H1 (cell line): ENCODE data around the gene CAPG. TPM values are rescaled to one million over a fixed set of nuclear protein-coding genes. Genes with fewer than 3 reads are reported as not detected.

Source experiments
- CTCF ChIA-PET: fragments of 300-600 bp; sonication (Branson Sonifier 250); formaldehyde crosslinking; loops from one replicate; lab custom pipeline; 2021; ENCODE audit not compliant: partially characterized antibody; lab: Charles Lee
- POLR2A ChIA-PET: fragments of 300-600 bp; sonication (Branson Sonifier 250); formaldehyde crosslinking; loops from one replicate; lab custom pipeline; 2021; ENCODE audit warnings: inconsistent platforms; ENCODE audit not compliant: partially characterized antibody; lab: Charles Lee
- DNase-seq, 2 experiments: peaks; one replicate each; pipeline versions ENCODE4 v3.0.0 to v3.0.0-alpha.2; 2010 to 2022; ENCODE audit warnings: low spot score in 2 of 2, low read depth in 1 of 2, mixed read lengths in 1 of 2
- FAIRE-seq: peaks from 2 replicates; lab custom pipeline; 2011; peaks lifted over from hg19 to GRCh38; lab: Jason Lieb, UNC
- H2AFZ ChIP-seq: 2 replicates; pipeline ENCODE4 v1.8.1; 2012; ENCODE audit warnings: low read length, inconsistent platforms
- H2AK5ac ChIP-seq: 2 replicates; pipeline ENCODE4 v1.6.1; 2013; ENCODE audit warnings: low read depth, low read length
- H2BK120ac ChIP-seq: replicated peaks from 2 replicates; pipeline ENCODE3; 2013; ENCODE audit warnings: low read depth, low read length, inconsistent platforms
- H2BK12ac ChIP-seq: 2 replicates; pipeline ENCODE4 v1.6.1; 2013; ENCODE audit warnings: low read depth, low read length
- H2BK15ac ChIP-seq: 2 replicates; pipeline ENCODE4 v1.6.1; 2013; ENCODE audit warnings: low read length
- H2BK20ac ChIP-seq: 2 replicates; pipeline ENCODE4 v1.6.1; 2013; ENCODE audit warnings: low read length
- H2BK5ac ChIP-seq: 2 replicates; pipeline ENCODE4 v1.6.1; 2013; ENCODE audit warnings: low read depth, low read length
- H3K14ac ChIP-seq: 2 replicates; pipeline ENCODE4 v1.6.1; 2013; ENCODE audit warnings: inconsistent platforms; ENCODE audit not compliant: insufficient read length
- H3K18ac ChIP-seq: 2 replicates; pipeline ENCODE4 v1.6.1; 2013; ENCODE audit warnings: low read length; ENCODE audit errors: extremely low read depth
- H3K23ac ChIP-seq: 2 replicates; pipeline ENCODE4 v1.6.1; 2013; ENCODE audit warnings: inconsistent platforms; ENCODE audit not compliant: insufficient read length
- H3K23me2 ChIP-seq: 2 replicates; pipeline ENCODE4 v1.6.1; 2013; ENCODE audit warnings: low read depth, low read length
- H3K27ac ChIP-seq: 2 replicates; pipeline ENCODE4 v1.6.1; 2011; ENCODE audit warnings: low read depth, low read length, inconsistent platforms
- H3K27me3 ChIP-seq, 4 experiments: replicated peaks in 1 of 4; 1 replicate in 1 of 4; 2 replicates in 3 of 4; pipeline versions ENCODE4 v1.6.1 to v1.8.1; 2011 to 2013; ENCODE audit warnings: low read length in 3 of 4, mild to moderate bottlenecking in 3 of 4, inconsistent platforms in 2 of 4, mixed read lengths in 2 of 4, moderate library complexity in 1 of 4; ENCODE audit not compliant: control insufficient read depth in 3 of 4, insufficient read depth in 3 of 4; ENCODE audit errors: extremely low read depth in 1 of 4
- H3K36me3 ChIP-seq, 4 experiments: 2 replicates each; pipeline versions ENCODE4 v1.6.1 to v1.8.1; 2011 to 2013; ENCODE audit warnings: mild to moderate bottlenecking in 4 of 4, low read length in 3 of 4, moderate library complexity in 2 of 4, control low read depth in 1 of 4, inconsistent platforms in 1 of 4; ENCODE audit not compliant: insufficient read depth in 4 of 4, control insufficient read depth in 2 of 4
- H3K4ac ChIP-seq: replicated peaks from 2 replicates; pipeline ENCODE3; 2013; ENCODE audit warnings: low read length, low read depth, mixed read lengths, inconsistent platforms; ENCODE audit not compliant: insufficient read length
- H3K4me1 ChIP-seq, 4 experiments: replicated peaks in 1 of 4; 1 replicate in 1 of 4; 2 replicates in 3 of 4; pipeline versions ENCODE4 v1.6.1 to v1.8.1; 2011 to 2013; ENCODE audit warnings: low read length in 3 of 4, inconsistent platforms in 2 of 4, mixed read lengths in 1 of 4; ENCODE audit not compliant: insufficient read depth in 4 of 4, control insufficient read depth in 3 of 4
- H3K4me2 ChIP-seq, 2 experiments: 2 replicates each; pipeline versions ENCODE4 v1.6.1 to v1.8.1; 2011 to 2013; ENCODE audit warnings: low read depth in 2 of 2, low read length in 2 of 2, control low read depth in 1 of 2, inconsistent platforms in 1 of 2, mild to moderate bottlenecking in 1 of 2; ENCODE audit not compliant: insufficient read depth in 1 of 2
- H3K4me3 ChIP-seq, 4 experiments: fragments of 200-600, 300-600 bp in 1 of 4; sonication (generic), shearing (Covaris generic), sonication (Bioruptor Twin) in 1 of 4; 2 replicates each; pipeline versions ENCODE4 v1.5.1 to v1.8.1; 2011 to 2016; ENCODE audit warnings: low read length in 4 of 4, low read depth in 3 of 4, control low read depth in 2 of 4, inconsistent platforms in 2 of 4, mild to moderate bottlenecking in 2 of 4, mixed read lengths in 1 of 4, moderate library complexity in 1 of 4; ENCODE audit not compliant: insufficient read depth in 2 of 4; ENCODE audit errors: extremely low read depth in 1 of 4
- H3K56ac ChIP-seq: replicated peaks from 2 replicates; pipeline ENCODE3; 2013; ENCODE audit warnings: low read depth, mild to moderate bottlenecking, mixed read lengths, low read length, inconsistent platforms; ENCODE audit not compliant: insufficient read length
- H3K79me1 ChIP-seq: 2 replicates; pipeline ENCODE4 v1.6.1; 2013; ENCODE audit warnings: low read depth, low read length, control low read depth
- H3K79me2 ChIP-seq, 2 experiments: 2 replicates each; pipeline versions ENCODE4 v1.6.1 to v1.8.1; 2012 to 2013; ENCODE audit warnings: low read length in 2 of 2, mild to moderate bottlenecking in 2 of 2, inconsistent platforms in 1 of 2; ENCODE audit not compliant: insufficient read depth in 2 of 2, control insufficient read depth in 1 of 2
- H3K9ac ChIP-seq, 4 experiments: replicated peaks in 1 of 4; 1 replicate in 1 of 4; 2 replicates in 3 of 4; pipeline versions ENCODE4 v1.6.1 to v1.8.1; 2011 to 2013; ENCODE audit warnings: low read depth in 3 of 4, low read length in 3 of 4, control low read depth in 2 of 4, mild to moderate bottlenecking in 2 of 4, moderate library complexity in 2 of 4, inconsistent platforms in 1 of 4; ENCODE audit errors: extremely low read depth in 1 of 4
- H3K9me3 ChIP-seq, 2 experiments: 2 replicates each; pipeline versions ENCODE4 v1.6.1 to v1.8.1; 2012 to 2013; ENCODE audit warnings: mild to moderate bottlenecking in 2 of 2, moderate library complexity in 2 of 2, control low read depth in 1 of 2, inconsistent platforms in 1 of 2, low read depth in 1 of 2, low read length in 1 of 2, mixed read lengths in 1 of 2; ENCODE audit not compliant: insufficient read depth in 2 of 2
- H4K20me1 ChIP-seq, 2 experiments: replicated peaks in 1 of 2; 2 replicates each; pipeline versions ENCODE3 to v1.8.1; 2011 to 2013; ENCODE audit warnings: inconsistent platforms in 2 of 2, low read length in 2 of 2, mild to moderate bottlenecking in 1 of 2; ENCODE audit not compliant: insufficient read depth in 2 of 2, control insufficient read depth in 1 of 2
- H4K5ac ChIP-seq: 2 replicates; pipeline ENCODE4 v1.6.1; 2013; ENCODE audit warnings: low read length, low read depth, mixed read lengths, inconsistent platforms; ENCODE audit not compliant: insufficient read length
- H4K8ac ChIP-seq: 2 replicates; pipeline ENCODE4 v1.8.0; 2013; ENCODE audit warnings: mild to moderate bottlenecking, moderate library complexity, low read length, inconsistent platforms; ENCODE audit not compliant: insufficient read depth; ENCODE audit errors: extremely low read depth
- H4K91ac ChIP-seq: replicated peaks from 2 replicates; pipeline ENCODE3; 2013; ENCODE audit warnings: low read length, mixed read lengths, inconsistent platforms; ENCODE audit not compliant: insufficient read length
- SAP30 ChIP-seq: fragments of 300-600 bp; sonication (generic); IDR thresholded peaks from 2 replicates; pipeline ENCODE4 v1.7.1; 2012; ENCODE audit warnings: low read length, moderate library complexity, mild to moderate bottlenecking, inconsistent platforms; ENCODE audit not compliant: insufficient read depth, insufficient replicate concordance
- WGBS, 2 experiments: shearing (Covaris generic) in 1 of 2; methylation state at CpG; one replicate each; pipeline versions ENCODE4 v1.1.6 to v1.1.7; 2013 to 2015; ENCODE audit warnings: low lambda C conversion rate in 2 of 2, mixed read lengths in 2 of 2, inconsistent platforms in 1 of 2, low coverage in 1 of 2, missing lambda C conversion rate in 1 of 2; ENCODE audit not compliant: insufficient replicate concordance in 2 of 2, insufficient coverage in 1 of 2, insufficient read length in 1 of 2; ENCODE audit errors: extremely low coverage in 1 of 2, missing lambda C conversion rate in 1 of 2; 5-methylcytosine and 5-hydroxymethylcytosine counted together
- polyA plus RNA-seq, 7 experiments: library from polyadenylated mRNA; depleted of rRNA in 3 of 7; stranded (reverse) in 5 of 7; unstranded in 2 of 7; fragments of >200 nt in 5 of 7; fragments of 200-250 nt in 2 of 7; gene quantifications; 1 replicate in 5 of 7; 2 replicates in 1 of 7; 4 replicates in 1 of 7; pipeline versions ENCODE4 v1.2.1 to v1.2.3, GENCODE V29; 2011 to 2013; ENCODE audit warnings: missing spikeins in 2 of 7, mixed read lengths in 2 of 7
- total RNA-seq: library from RNA; stranded (reverse); fragmentation: NEBNext Ultra II Directional; extraction: Animal tissue kit (Norgen Biotek cat#: 25700); gene quantifications from 2 replicates; pipeline ENCODE4 v1.2.1, GENCODE V29; 2021

CAPG gene
- total and polyA plus RNA-seq, 2 of the 8 experiments (the other 6 are each of a cell fraction or from before 2014, with no cell fraction given): 80.5 to 89.0 TPM

DNA sequence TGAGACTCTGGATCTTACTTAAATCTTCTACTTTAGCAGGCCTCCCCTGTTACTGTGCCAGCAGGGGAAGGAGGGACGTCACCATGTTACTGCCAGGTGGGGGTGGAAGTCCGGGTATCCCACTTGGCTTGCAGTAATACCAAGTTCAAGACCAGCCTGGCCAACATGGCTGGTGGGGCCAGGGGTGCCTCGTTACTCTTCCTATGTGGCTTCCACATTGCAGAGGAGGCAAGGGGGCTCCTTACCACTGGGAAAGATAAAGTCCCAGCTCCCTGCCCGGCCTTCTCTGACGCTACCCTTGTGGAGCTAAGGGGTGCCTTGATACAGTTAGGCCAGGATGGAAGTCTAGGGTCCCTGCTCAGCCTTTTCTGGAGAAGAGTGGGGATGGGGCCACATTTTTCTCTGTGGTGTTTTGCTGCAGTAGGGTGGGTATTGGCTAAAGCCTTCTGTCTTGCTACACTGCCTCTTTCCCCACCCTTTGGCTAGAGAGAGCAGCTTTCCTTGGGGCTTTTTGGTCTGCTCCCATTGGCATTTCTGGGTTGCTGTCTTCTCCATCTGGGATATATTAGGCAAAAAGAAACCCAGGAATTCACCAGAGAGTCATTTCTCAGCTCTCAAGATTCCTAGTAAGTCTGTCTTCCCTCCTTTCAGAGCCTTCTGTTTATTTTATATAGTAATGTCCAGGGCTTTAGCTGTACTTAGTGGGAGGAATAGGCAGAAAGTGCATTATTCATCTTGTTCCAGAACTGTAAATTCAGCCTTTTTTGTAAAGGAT is 33.7 kb downstream of the CAPG start:
- POLR2A ChIA-PET: interaction anchor here (0.8 to 2.1 kb wide), 3 partner anchors 12 to 170 kb away, joined by 3 to 5 read pairs (median 3); no protein-coding TSS in a partner anchor
- Histone ChIP-seq H2BK5ac (no peak overlapping the region), H2BK12ac (no peak overlapping the region), H3K79me1 (no peaks in the 10 kb centered on the region), H3K4me2 (no peak overlapping the region), H3K9ac (no peak overlapping the region), H3K4me3 (no peak overlapping the region), H2BK20ac (no peak overlapping the region), H3K27ac (no peak overlapping the region), H3K27me3 (no peaks in the 10 kb centered on the region), H3K4me1 (no peaks in the 10 kb centered on the region), H4K8ac (no peak overlapping the region), H3K56ac (no peak overlapping the region), H3K4ac (no peak overlapping the region), H3K9me3 (peaks cover 4 to 10% of the 10 kb centered on the region in 2 experiments; a peak in 3 of 4 replicates), H2BK15ac (no peak overlapping the region), H2BK120ac (no peak overlapping the region), H2AFZ (no peak overlapping the region), H3K18ac (no peak overlapping the region), H4K5ac (no peak overlapping the region), H2AK5ac (no peak overlapping the region), H3K36me3 (peaks cover 0 to 11% (median 1%) of the 10 kb centered on the region in 4 experiments; a peak in 4 of 8 replicates), H3K23ac (no peak overlapping the region), H3K23me2 (no peaks in the 10 kb centered on the region), H3K79me2 (no peaks in the 10 kb centered on the region), H4K91ac (no peak overlapping the region), H3K14ac (no peak overlapping the region), H4K20me1 (no peaks in the 10 kb centered on the region)
- no peak for DNase-seq
- 83% methylated on average over 5 of the region's 5 CpGs; no CpG with 5 or more reads in 1 of the 2 experiments for WGBS, 2 experiments
- CTCF ChIA-PET: interaction anchor here (0.6 to 1.0 kb wide), 2 partner anchors 178 to 451 kb away, joined by 3 to 4 read pairs; no protein-coding TSS in a partner anchor
- FAIRE-seq: no peak
- TF ChIP-seq SAP30: no peak
